Activated naive CD4-positive, alpha-beta T cell treated with anti-CD3 and anti-CD28 coated beads, Interleukin-2, amount 50 U/mL, for 16 hours (primary cell): Measurements from ENCODE around the gene ETS1.
A peak's percentile ranks its signal among the peaks of the same experiment; 100 is the strongest.

Source experiments
- DNase-seq: peaks from one replicate; pipeline ENCODE4 v3.0.0-alpha.2; 2020

Gene ETS1

GRCh38 chr11:128422576-128423370 is 164.6 kb downstream of the ETS1 start:
- peak; percentile 90 for DNase-seq

GRCh38 chr11:128421577-128422330 is 165.6 kb downstream of the ETS1 start:
- no peak for DNase-seq

GRCh38 chr11:128420951-128421350 is 166.4 kb downstream of the ETS1 start:
- DNase-seq = no peak

- no peak for DNase-seq
Measured at GRCh38 chr11:128420265-128420664, 167.1 kb downstream of the ETS1 start.

- DNase-seq = no peak
Measured at GRCh38 chr11:128419012-128419767, 168.2 kb downstream of the ETS1 start.

GRCh38 chr11:128417607-128418324 is 169.6 kb downstream of the ETS1 start:
- DNase-seq = no peak

GRCh38 chr11:128416976-128417375 is 170.4 kb downstream of the ETS1 start:
- no peak for DNase-seq

- DNase-seq = no peak
Measured at GRCh38 chr11:128415539-128415938, 171.8 kb downstream of the ETS1 start.

- DNase-seq = no peak
Measured at GRCh38 chr11:128412847-128413791, 174.2 kb downstream of the ETS1 start.

GRCh38 chr11:128411812-128412211 is 175.5 kb downstream of the ETS1 start:
- no peak for DNase-seq

GRCh38 chr11:128411150-128411549 is 176.2 kb downstream of the ETS1 start:
- DNase-seq = no peak

GRCh38 chr11:128409476-128409875 is 177.9 kb downstream of the ETS1 start:
- DNase-seq = no peak
